IMR-90 (cell line): ENCODE data around the gene HHATL.

Source experiments
- CTCF ChIP-seq: conservative IDR thresholded peaks from 2 replicates; pipeline ENCODE4 v1.5.1; 2012; ENCODE audit warnings: mild to moderate bottlenecking, low read depth, low read length, improper control_type of control experiment
- ELK1 ChIP-seq: fragments of 150-350 bp; IDR thresholded peaks from 2 replicates; pipeline ENCODE4 v1.6.1; 2016; ENCODE audit warnings: low read depth, mild to moderate bottlenecking, low read length, moderate library complexity, borderline replicate concordance
- FOS ChIP-seq: fragments of 150-350 bp; IDR thresholded peaks from 2 replicates; pipeline ENCODE4 v1.6.1; 2016; ENCODE audit warnings: low read depth, low read length
- MAZ ChIP-seq: IDR thresholded peaks from 2 replicates; pipeline ENCODE4 v1.6.1; 2012; ENCODE audit warnings: low read depth, mild to moderate bottlenecking, low read length, improper control_type of control experiment, moderate library complexity, borderline replicate concordance
- MXI1 ChIP-seq: IDR thresholded peaks from 2 replicates; pipeline ENCODE4 v1.6.1; 2012; ENCODE audit warnings: low read depth, mild to moderate bottlenecking, low read length, moderate library complexity, borderline replicate concordance
- NFE2L2 ChIP-seq: fragments of 150-350 bp; IDR thresholded peaks from 2 replicates; pipeline ENCODE4 v1.6.1; 2016; ENCODE audit warnings: low read depth, mild to moderate bottlenecking, low read length
- POLR2A ChIP-seq: IDR thresholded peaks from 2 replicates; pipeline ENCODE4 v1.6.1; 2012; ENCODE audit warnings: mild to moderate bottlenecking, low read depth, low read length

- TF ChIP-seq MAZ, result no peak
- no peak for TF ChIP-seq CTCF
- no peak for TF ChIP-seq FOS
- TF ChIP-seq ELK1, result no peak
- TF ChIP-seq POLR2A, result no peak
- no peak for TF ChIP-seq MXI1
- no peak for TF ChIP-seq NFE2L2
These were observed 40.8 kb upstream of the HHATL start for GRCh38 chr3:42743204-42743995.
